K562 (cell line): ENCODE measurements around the gene NKG7. TPM values are rescaled to one million over a fixed set of nuclear protein-coding genes. Genes with fewer than 3 reads are reported as not detected.

Experiments
- CBFB ChIP-seq: sonication (generic); formaldehyde crosslinking; IDR thresholded peaks from 2 replicates; pipeline ENCODE4 v1.4.0; 2020; ENCODE audit warnings: mild to moderate bottlenecking, missing genetic modification reagents
- DPF2 ChIP-seq: fragments of 450-650 bp; IDR thresholded peaks from 2 replicates; pipeline ENCODE4 v1.6.1; 2016
- NBN ChIP-seq: fragments of 450-650 bp; IDR thresholded peaks from 2 replicates; pipeline ENCODE4 v1.6.1; 2016; ENCODE audit warnings: low read depth, mild to moderate bottlenecking
- POLR3G ChIP-seq: IDR thresholded peaks from 2 replicates; pipeline ENCODE4 v1.6.1; 2011; ENCODE audit not compliant: insufficient read length, insufficient replicate concordance; ENCODE audit errors: extremely low read depth
- RAD51 ChIP-seq: fragments of 450-650 bp; IDR thresholded peaks from 2 replicates; pipeline ENCODE4 v1.7.1; 2016; ENCODE audit warnings: low read depth, mild to moderate bottlenecking, borderline replicate concordance
- RCOR1 ChIP-seq, 2 experiments: IDR thresholded peaks; 2 replicates each; pipeline ENCODE4 v1.6.1; 2012; ENCODE audit warnings: low read depth in 2 of 2, low read length in 2 of 2, borderline replicate concordance in 1 of 2, improper control_type of control experiment in 1 of 2
- TAF7 ChIP-seq: fragments of 450-650 bp; IDR thresholded peaks from 2 replicates; pipeline ENCODE4 v1.6.1; 2016; ENCODE audit warnings: missing genetic modification characterization, missing compliant biosample characterization
- ZFP30 ChIP-seq: fragments of 250-450 bp; sonication (Bioruptor Pico); IDR thresholded peaks from 2 replicates; pipeline ENCODE4 v1.8.0; 2022; ENCODE audit warnings: moderate library complexity, mild to moderate bottlenecking, inconsistent platforms, borderline replicate concordance
- ZNF212 ChIP-seq: fragments of 450-650 bp; formaldehyde crosslinking; IDR thresholded peaks from 2 replicates; pipeline ENCODE4 v1.4.0; 2020; ENCODE audit warnings: mild to moderate bottlenecking
- ZNF77 ChIP-seq: fragments of 250-450 bp; sonication (Bioruptor Pico); IDR thresholded peaks from 2 replicates; pipeline ENCODE4 v1.5.0; 2020
- polyA plus RNA-seq, 8 experiments: library from polyadenylated mRNA; depleted of rRNA in 4 of 8; stranded (reverse) in 5 of 8; unstranded in 3 of 8; fragments of >200 nt; fragmentation: Nextera tagmentation in 2 of 8; fragmentation: Illumina TruSeq in 1 of 8; extraction: Ambion mirVana in 2 of 8; extraction: Trizol in 1 of 8; gene quantifications; 2 replicates each; pipeline versions ENCODE4 v1.2.1 to v1.2.3, GENCODE V29; 2011 to 2014; ENCODE audit warnings: inconsistent platforms in 1 of 8, missing spikeins in 1 of 8
- total RNA-seq, 7 experiments: library from RNA; depleted of rRNA in 6 of 7; stranded (reverse); fragments of >200 nt in 6 of 7; fragmentation: Illumina TruSeq in 2 of 7; extraction: Trizol in 2 of 7; gene quantifications; 2 replicates each; pipeline versions ENCODE4 v1.2.1 to v1.2.3, GENCODE V29; 2011 to 2021; ENCODE audit warnings: low replicate concordance in 1 of 7
- TF ChIP-seq, protein P1 (sequence below): fragments of 450-650 bp; IDR thresholded peaks from 2 replicates; pipeline ENCODE4 v1.6.1; 2017; ENCODE audit warnings: antibody characterized with exemption
- TF ChIP-seq, protein P2 (sequence below): fragments of 250-450 bp; sonication (Bioruptor Pico); IDR thresholded peaks from 2 replicates; pipeline ENCODE4 v1.5.0; 2021
- TF ChIP-seq, protein P3 (sequence below), 2 experiments: fragments of 250-450 bp in 1 of 2; fragments of 450-650 bp in 1 of 2; sonication (Bioruptor Pico) in 1 of 2; IDR thresholded peaks; 2 replicates each; pipeline versions ENCODE4 v1.6.1 to v1.8.0; 2016 to 2021; ENCODE audit warnings: mild to moderate bottlenecking in 2 of 2, moderate library complexity in 2 of 2, missing compliant biosample characterization in 1 of 2, missing genetic modification characterization in 1 of 2
- TF ChIP-seq, protein P4 (sequence below): fragments of 250-450 bp; sonication (Bioruptor Pico); IDR thresholded peaks from 2 replicates; pipeline ENCODE4 v1.5.0; 2022; ENCODE audit warnings: mild to moderate bottlenecking
- TF ChIP-seq, protein P5 (sequence below), 3 experiments: fragments of 200-800 bp in 1 of 3; sonication (Bioruptor generic) in 1 of 3; sonication (generic) in 1 of 3; formaldehyde crosslinking in 1 of 3; IDR thresholded peaks; 2 replicates each; pipeline versions ENCODE4 v1.6.1 to v1.8.0; 2016 to 2022; ENCODE audit warnings: mild to moderate bottlenecking in 2 of 3, missing compliant biosample characterization in 2 of 3, missing genetic modification characterization in 2 of 3, missing genetic modification reagents in 1 of 3
- TF ChIP-seq, protein P6 (sequence below): sonication (generic); formaldehyde crosslinking; IDR thresholded peaks from 2 replicates; pipeline ENCODE4 v1.8.1; 2022; ENCODE audit warnings: missing genetic modification reagents
- TF ChIP-seq, protein P7 (sequence below): fragments of 250-450 bp; sonication (Bioruptor Pico); IDR thresholded peaks from 2 replicates; pipeline ENCODE4 v1.9.0; 2021; ENCODE audit warnings: mild to moderate bottlenecking
- TF ChIP-seq, protein P8 (sequence below): IDR thresholded peaks from 2 replicates; pipeline ENCODE4 v1.6.1; 2014; ENCODE audit warnings: antibody characterized with exemption

Gene NKG7
- total and polyA plus RNA-seq, 9 of the 15 experiments (the other 6 are each of a cell fraction or from before 2014, with no cell fraction given): 0.30 to 0.70 (median 0.51) TPM; not detected in 2

DNA sequence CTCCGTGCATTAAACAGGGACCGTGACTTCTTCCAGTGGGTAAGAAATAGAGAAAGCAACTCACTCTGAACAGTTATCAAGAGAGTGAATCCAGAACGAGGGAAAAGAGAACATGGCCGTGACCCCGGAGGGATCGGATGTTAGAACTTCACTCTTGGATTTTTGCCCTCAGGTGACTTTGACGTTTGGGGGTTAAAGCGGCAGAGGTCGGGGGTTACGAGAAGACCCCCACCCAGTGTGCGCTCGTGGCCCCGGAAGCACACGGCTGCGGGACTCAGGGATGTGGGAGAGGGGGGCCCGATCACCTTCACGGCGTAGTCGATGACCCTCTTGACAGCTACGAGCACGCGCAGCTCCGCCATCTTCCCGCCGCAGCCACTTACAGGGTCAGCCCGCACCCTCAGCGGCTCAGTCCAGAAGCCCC is 6.5 kb downstream of the NKG7 start, which contains the start of gene ETFB (continued):
- TF ChIP-seq, protein P1, sequence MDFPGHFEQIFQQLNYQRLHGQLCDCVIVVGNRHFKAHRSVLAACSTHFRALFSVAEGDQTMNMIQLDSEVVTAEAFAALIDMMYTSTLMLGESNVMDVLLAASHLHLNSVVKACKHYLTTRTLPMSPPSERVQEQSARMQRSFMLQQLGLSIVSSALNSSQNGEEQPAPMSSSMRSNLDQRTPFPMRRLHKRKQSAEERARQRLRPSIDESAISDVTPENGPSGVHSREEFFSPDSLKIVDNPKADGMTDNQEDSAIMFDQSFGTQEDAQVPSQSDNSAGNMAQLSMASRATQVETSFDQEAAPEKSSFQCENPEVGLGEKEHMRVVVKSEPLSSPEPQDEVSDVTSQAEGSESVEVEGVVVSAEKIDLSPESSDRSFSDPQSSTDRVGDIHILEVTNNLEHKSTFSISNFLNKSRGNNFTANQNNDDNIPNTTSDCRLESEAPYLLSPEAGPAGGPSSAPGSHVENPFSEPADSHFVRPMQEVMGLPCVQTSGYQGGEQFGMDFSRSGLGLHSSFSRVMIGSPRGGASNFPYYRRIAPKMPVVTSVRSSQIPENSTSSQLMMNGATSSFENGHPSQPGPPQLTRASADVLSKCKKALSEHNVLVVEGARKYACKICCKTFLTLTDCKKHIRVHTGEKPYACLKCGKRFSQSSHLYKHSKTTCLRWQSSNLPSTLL: no peak
- TF ChIP-seq RAD51 (no peak), NBN (no peak), DPF2 (no peak), ZNF77 (CRISPR knock-in tag) (no peak), TAF7 (tag) (peak; percentile 36; the same call in 1 of the 2 replicates), POLR3G (no peak), ZFP30 (CRISPR knock-in tag) (no peak), RCOR1 (IDR thresholded peaks at IDR 0.05; ENCODE audit: borderline replicate concordance in 1 of 2, low read depth in 2 of 2, low read length in 2 of 2) (no peak), CBFB (CRISPR knock-in tag) (no peak), ZNF212 (no peak)
- TF ChIP-seq, protein P2, sequence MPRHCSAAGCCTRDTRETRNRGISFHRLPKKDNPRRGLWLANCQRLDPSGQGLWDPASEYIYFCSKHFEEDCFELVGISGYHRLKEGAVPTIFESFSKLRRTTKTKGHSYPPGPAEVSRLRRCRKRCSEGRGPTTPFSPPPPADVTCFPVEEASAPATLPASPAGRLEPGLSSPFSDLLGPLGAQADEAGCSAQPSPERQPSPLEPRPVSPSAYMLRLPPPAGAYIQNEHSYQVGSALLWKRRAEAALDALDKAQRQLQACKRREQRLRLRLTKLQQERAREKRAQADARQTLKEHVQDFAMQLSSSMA: no peak
- TF ChIP-seq, protein P3, sequence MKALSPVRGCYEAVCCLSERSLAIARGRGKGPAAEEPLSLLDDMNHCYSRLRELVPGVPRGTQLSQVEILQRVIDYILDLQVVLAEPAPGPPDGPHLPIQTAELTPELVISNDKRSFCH (CRISPR knock-in tag; IDR thresholded peaks at IDR 0.05): no peak
- TF ChIP-seq, protein P3 (tag; IDR thresholded peaks at IDR 0.05): no peak
- TF ChIP-seq, protein P4, sequence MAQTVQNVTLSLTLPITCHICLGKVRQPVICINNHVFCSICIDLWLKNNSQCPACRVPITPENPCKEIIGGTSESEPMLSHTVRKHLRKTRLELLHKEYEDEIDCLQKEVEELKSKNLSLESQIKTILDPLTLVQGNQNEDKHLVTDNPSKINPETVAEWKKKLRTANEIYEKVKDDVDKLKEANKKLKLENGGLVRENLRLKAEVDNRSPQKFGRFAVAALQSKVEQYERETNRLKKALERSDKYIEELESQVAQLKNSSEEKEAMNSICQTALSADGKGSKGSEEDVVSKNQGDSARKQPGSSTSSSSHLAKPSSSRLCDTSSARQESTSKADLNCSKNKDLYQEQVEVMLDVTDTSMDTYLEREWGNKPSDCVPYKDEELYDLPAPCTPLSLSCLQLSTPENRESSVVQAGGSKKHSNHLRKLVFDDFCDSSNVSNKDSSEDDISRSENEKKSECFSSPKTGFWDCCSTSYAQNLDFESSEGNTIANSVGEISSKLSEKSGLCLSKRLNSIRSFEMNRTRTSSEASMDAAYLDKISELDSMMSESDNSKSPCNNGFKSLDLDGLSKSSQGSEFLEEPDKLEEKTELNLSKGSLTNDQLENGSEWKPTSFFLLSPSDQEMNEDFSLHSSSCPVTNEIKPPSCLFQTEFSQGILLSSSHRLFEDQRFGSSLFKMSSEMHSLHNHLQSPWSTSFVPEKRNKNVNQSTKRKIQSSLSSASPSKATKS (CRISPR knock-in tag): no peak
- TF ChIP-seq, protein P5, sequence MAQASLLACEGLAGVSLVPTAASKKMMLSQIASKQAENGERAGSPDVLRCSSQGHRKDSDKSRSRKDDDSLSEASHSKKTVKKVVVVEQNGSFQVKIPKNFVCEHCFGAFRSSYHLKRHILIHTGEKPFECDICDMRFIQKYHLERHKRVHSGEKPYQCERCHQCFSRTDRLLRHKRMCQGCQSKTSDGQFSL (CRISPR knock-in tag; IDR thresholded peaks at IDR 0.05): no peak
- TF ChIP-seq, protein P5 (tag; IDR thresholded peaks at IDR 0.05): no peak
- TF ChIP-seq, protein P6, sequence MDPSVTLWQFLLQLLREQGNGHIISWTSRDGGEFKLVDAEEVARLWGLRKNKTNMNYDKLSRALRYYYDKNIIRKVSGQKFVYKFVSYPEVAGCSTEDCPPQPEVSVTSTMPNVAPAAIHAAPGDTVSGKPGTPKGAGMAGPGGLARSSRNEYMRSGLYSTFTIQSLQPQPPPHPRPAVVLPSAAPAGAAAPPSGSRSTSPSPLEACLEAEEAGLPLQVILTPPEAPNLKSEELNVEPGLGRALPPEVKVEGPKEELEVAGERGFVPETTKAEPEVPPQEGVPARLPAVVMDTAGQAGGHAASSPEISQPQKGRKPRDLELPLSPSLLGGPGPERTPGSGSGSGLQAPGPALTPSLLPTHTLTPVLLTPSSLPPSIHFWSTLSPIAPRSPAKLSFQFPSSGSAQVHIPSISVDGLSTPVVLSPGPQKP (CRISPR knock-in tag): no peak
- TF ChIP-seq, protein P7, sequence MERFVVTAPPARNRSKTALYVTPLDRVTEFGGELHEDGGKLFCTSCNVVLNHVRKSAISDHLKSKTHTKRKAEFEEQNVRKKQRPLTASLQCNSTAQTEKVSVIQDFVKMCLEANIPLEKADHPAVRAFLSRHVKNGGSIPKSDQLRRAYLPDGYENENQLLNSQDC (CRISPR knock-in tag): no peak
- TF ChIP-seq, protein P8, sequence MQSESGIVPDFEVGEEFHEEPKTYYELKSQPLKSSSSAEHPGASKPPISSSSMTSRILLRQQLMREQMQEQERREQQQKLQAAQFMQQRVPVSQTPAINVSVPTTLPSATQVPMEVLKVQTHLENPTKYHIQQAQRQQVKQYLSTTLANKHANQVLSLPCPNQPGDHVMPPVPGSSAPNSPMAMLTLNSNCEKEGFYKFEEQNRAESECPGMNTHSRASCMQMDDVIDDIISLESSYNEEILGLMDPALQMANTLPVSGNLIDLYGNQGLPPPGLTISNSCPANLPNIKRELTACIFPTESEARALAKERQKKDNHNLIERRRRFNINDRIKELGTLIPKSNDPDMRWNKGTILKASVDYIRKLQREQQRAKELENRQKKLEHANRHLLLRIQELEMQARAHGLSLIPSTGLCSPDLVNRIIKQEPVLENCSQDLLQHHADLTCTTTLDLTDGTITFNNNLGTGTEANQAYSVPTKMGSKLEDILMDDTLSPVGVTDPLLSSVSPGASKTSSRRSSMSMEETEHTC: no peak
